A549 (cell line): ENCODE measurements around the gene CD63. TPM values are rescaled to one million over a fixed set of nuclear protein-coding genes. Genes with fewer than 3 reads are reported as not detected.

Experiments used
- ATAC-seq, 2 experiments: fragments of 200-7000 bp in 1 of 2; fragments of >200 bp in 1 of 2; cut with Nextera tagmentation in 1 of 2; cut with Tn5 transposase in 1 of 2; 3 replicates each; pipeline versions ENCODE4 v1.8.0 to v1.9.1; 2018 to 2020; ENCODE audit warnings: mild to moderate bottlenecking in 1 of 2, moderate library complexity in 1 of 2
- CTCF ChIA-PET: fragments of 300-600 bp; sonication (Branson Sonifier 250); formaldehyde crosslinking; extraction: SDS; loops from one replicate; lab custom pipeline; 2021; ENCODE audit warnings: antibody characterized with exemption, inconsistent platforms; lab: Yijun Ruan, JAX
- POLR2A ChIA-PET: fragments of 350-600 bp; formaldehyde crosslinking; extraction: SDS; loops from one replicate; lab custom pipeline; 2021; ENCODE audit warnings: antibody characterized with exemption, inconsistent platforms; lab: Yijun Ruan, JAX
- DNase-seq, 2 experiments: peaks; one replicate each; pipeline versions ENCODE4 v3.0.0 to v3.0.0-alpha.2; 2011 to 2016; ENCODE audit warnings: low read depth in 1 of 2, low spot score in 1 of 2
- FAIRE-seq: peaks from 2 replicates; lab custom pipeline; 2011; peaks lifted over from hg19 to GRCh38; lab: Jason Lieb, UNC
- H3K27ac ChIP-seq, 2 experiments: fragments of >200 bp; sonication (Bioruptor Twin); formaldehyde crosslinking; 3 replicates each; pipeline ENCODE4 v1.5.1; 2016 to 2017
- H3K4me1 ChIP-seq: fragments of >200 bp; sonication (Bioruptor Twin); formaldehyde crosslinking; 3 replicates; pipeline ENCODE4 v1.6.1; 2016
- H3K4me2 ChIP-seq: fragments of >200 bp; sonication (Bioruptor Twin); formaldehyde crosslinking; 3 replicates; pipeline ENCODE4 v1.6.1; 2016
- H3K4me3 ChIP-seq: fragments of >200 bp; sonication (Bioruptor Twin); formaldehyde crosslinking; 3 replicates; pipeline ENCODE4 v1.5.1; 2016
- H3K9me3 ChIP-seq: fragments of >200 bp; sonication (Bioruptor Twin); formaldehyde crosslinking; 3 replicates; pipeline ENCODE4 v1.6.1; 2016
- ATOH8 ChIP-seq: fragments of 250-450 bp; sonication (Bioruptor Pico); IDR thresholded peaks from 2 replicates; pipeline ENCODE4 v1.5.0; 2020; ENCODE audit warnings: low read depth, mild to moderate bottlenecking, moderate library complexity
- CBX2 ChIP-seq: fragments of 200-600 bp; sonication (generic); IDR thresholded peaks from 2 replicates; pipeline ENCODE4 v1.6.1; 2016; ENCODE audit warnings: low read depth, mild to moderate bottlenecking, borderline replicate concordance
- CHD2 ChIP-seq: fragments of 150-350 bp; IDR thresholded peaks from 2 replicates; pipeline ENCODE4 v1.6.1; 2014; ENCODE audit warnings: low read length; ENCODE audit not compliant: partially characterized antibody
- CHD4 ChIP-seq: fragments of 200-600 bp; sonication (generic); IDR thresholded peaks from 2 replicates; pipeline ENCODE4 v1.6.1; 2016; ENCODE audit warnings: antibody characterized with exemption, mild to moderate bottlenecking, borderline replicate concordance
- EP300 ChIP-seq, 2 experiments: fragments of >200 bp; sonication (Bioruptor Twin); formaldehyde crosslinking; IDR thresholded peaks; 2 replicates in 1 of 2; 3 replicates in 1 of 2; pipeline ENCODE4 v1.6.1; 2016 to 2017
- ESRRA ChIP-seq: fragments of 150-350 bp; IDR thresholded peaks from 2 replicates; pipeline ENCODE4 v1.6.1; 2014; ENCODE audit warnings: mild to moderate bottlenecking, low read length, borderline replicate concordance
- FOSB ChIP-seq: fragments of 250-450 bp; sonication (Bioruptor Pico); IDR thresholded peaks from 2 replicates; pipeline ENCODE4 v1.5.0; 2020; ENCODE audit warnings: mild to moderate bottlenecking, moderate library complexity
- FOXS1 ChIP-seq: fragments of 250-450 bp; sonication (Bioruptor Pico); IDR thresholded peaks from 2 replicates; pipeline ENCODE4 v1.5.0; 2020; ENCODE audit warnings: mild to moderate bottlenecking, moderate library complexity
- GATA3 ChIP-seq: IDR thresholded peaks from 2 replicates; pipeline ENCODE4 v1.6.1; 2012; ENCODE audit warnings: borderline replicate concordance
- HDAC2 ChIP-seq: fragments of 200-600 bp; sonication (generic); IDR thresholded peaks from 2 replicates; pipeline ENCODE4 v1.6.1; 2016
- HEYL ChIP-seq: fragments of 250-450 bp; sonication (Bioruptor Pico); IDR thresholded peaks from 2 replicates; pipeline ENCODE4 v1.8.0; 2021; ENCODE audit warnings: mild to moderate bottlenecking, moderate library complexity
- HOXA7 ChIP-seq: fragments of 250-450 bp; sonication (Bioruptor Pico); IDR thresholded peaks from 2 replicates; pipeline ENCODE4 v1.5.0; 2020; ENCODE audit warnings: mild to moderate bottlenecking, moderate library complexity
- HOXB13 ChIP-seq: fragments of 250-450 bp; sonication (Bioruptor Pico); IDR thresholded peaks from 2 replicates; pipeline ENCODE4 v1.5.0; 2020; ENCODE audit warnings: low read depth, mild to moderate bottlenecking, moderate library complexity
- HOXB5 ChIP-seq: fragments of 250-450 bp; sonication (Bioruptor Pico); IDR thresholded peaks from 2 replicates; pipeline ENCODE4 v1.5.0; 2020; ENCODE audit warnings: mild to moderate bottlenecking, moderate library complexity
- JUNB ChIP-seq: fragments of >200 bp; sonication (Bioruptor Twin); formaldehyde crosslinking; IDR thresholded peaks from 2 replicates; pipeline ENCODE4 v1.6.1; 2016
- KDM5A ChIP-seq: fragments of 200-600 bp; sonication (generic); IDR thresholded peaks from 2 replicates; pipeline ENCODE4 v1.6.1; 2016; ENCODE audit warnings: antibody characterized with exemption, mild to moderate bottlenecking
- MAFK ChIP-seq: fragments of 450-650 bp; IDR thresholded peaks from 2 replicates; pipeline ENCODE4 v1.6.1; 2014; ENCODE audit not compliant: partially characterized antibody
- NPAS2 ChIP-seq: fragments of 250-450 bp; sonication (Bioruptor Pico); IDR thresholded peaks from 2 replicates; pipeline ENCODE4 v1.8.0; 2022; ENCODE audit warnings: mild to moderate bottlenecking, moderate library complexity, borderline replicate concordance
- NR3C1 ChIP-seq: fragments of >200 bp; sonication (Bioruptor Twin); formaldehyde crosslinking; IDR thresholded peaks from 3 replicates; pipeline ENCODE4 v1.6.1; 2017
- POLR2AphosphoS2 ChIP-seq: conservative IDR thresholded peaks from 2 replicates; pipeline ENCODE4 v1.6.1; 2012; ENCODE audit warnings: low read length, improper control_type of control experiment, inconsistent platforms
- RAD21 ChIP-seq, 2 experiments: fragments of >200 bp in 1 of 2; sonication (Bioruptor Twin) in 1 of 2; formaldehyde crosslinking in 1 of 2; IDR thresholded peaks in 1 of 2; conservative IDR thresholded peaks in 1 of 2; 2 replicates in 1 of 2; 3 replicates in 1 of 2; pipeline ENCODE4 v1.6.1; 2012 to 2018; ENCODE audit warnings: inconsistent platforms in 1 of 2
- RFX5 ChIP-seq: fragments of 450-650 bp; IDR thresholded peaks from 2 replicates; pipeline ENCODE4 v1.7.1; 2014; ENCODE audit warnings: antibody characterized with exemption, mild to moderate bottlenecking, moderate library complexity
- SMC3 ChIP-seq: fragments of >200 bp; sonication (Bioruptor Twin); formaldehyde crosslinking; IDR thresholded peaks from 3 replicates; pipeline ENCODE4 v1.6.1; 2018; ENCODE audit warnings: inconsistent platforms
- TP53 ChIP-seq: fragments of 250-450 bp; sonication (Bioruptor Pico); IDR thresholded peaks from 2 replicates; pipeline ENCODE4 v1.5.0; 2021; ENCODE audit warnings: mild to moderate bottlenecking, moderate library complexity
- ZC3H11A ChIP-seq: fragments of 450-650 bp; IDR thresholded peaks from 2 replicates; pipeline ENCODE4 v1.6.1; 2014; ENCODE audit warnings: antibody characterized with exemption, mild to moderate bottlenecking
- ZSCAN20 ChIP-seq: fragments of 250-450 bp; sonication (Bioruptor Pico); IDR thresholded peaks from 2 replicates; pipeline ENCODE4 v1.8.0; 2022; ENCODE audit warnings: mild to moderate bottlenecking, moderate library complexity
- WGBS: methylation state at CpG from one replicate; pipeline ENCODE4 v1.1.6; 2017; ENCODE audit errors: missing lambda C conversion rate; 5-methylcytosine and 5-hydroxymethylcytosine counted together
- polyA plus RNA-seq, 4 experiments: library from polyadenylated mRNA; depleted of rRNA in 3 of 4; stranded (reverse); fragments of >200 nt; fragmentation: RNase III in 1 of 4; extraction: RNeasy Plus Mini Kit Qiagen cat#74134 plus additional on column Dnase treatment in 1 of 4; gene quantifications; 2 replicates in 3 of 4; 3 replicates in 1 of 4; pipeline ENCODE4 v1.2.3, GENCODE V29; 2011 to 2017
- TF ChIP-seq, protein P1 (sequence below): fragments of 150-350 bp; IDR thresholded peaks from 2 replicates; pipeline ENCODE4 v1.6.1; 2014; ENCODE audit warnings: low read depth, mild to moderate bottlenecking, low read length
- TF ChIP-seq, protein P2 (sequence below): fragments of >200 bp; sonication (Bioruptor Twin); formaldehyde crosslinking; IDR thresholded peaks from 3 replicates; pipeline ENCODE4 v1.5.1; 2016
- TF ChIP-seq, protein P3 (sequence below): IDR thresholded peaks from 2 replicates; pipeline ENCODE4 v1.6.1; 2012; ENCODE audit warnings: low read depth, borderline replicate concordance

CD63 gene
- polyA plus RNA-seq, 2 of the 4 experiments (the other 2 are of a cell fraction) = 530 to 724 TPM

- peak; percentile 52 to 81 for ATAC-seq
- ChIA-PET POLR2A (interaction anchor here (1.7 to 2.2 kb wide), 3 partner anchors 9 to 79 kb away, joined by 7 to 18 read pairs (median 10); partner anchors contain the start of genes CD63, ORMDL2 and SARNP), CTCF (interaction anchor here (0.6 to 11.7 kb wide), 68 partner anchors 10 to 752 kb away, joined by 3 to 139 read pairs (median 6); partner anchors contain the start of genes BLOC1S1, CD63, DGKA and DNAJC14)
- no peak for TF ChIP-seq JUNB
- TF ChIP-seq, protein P1, sequence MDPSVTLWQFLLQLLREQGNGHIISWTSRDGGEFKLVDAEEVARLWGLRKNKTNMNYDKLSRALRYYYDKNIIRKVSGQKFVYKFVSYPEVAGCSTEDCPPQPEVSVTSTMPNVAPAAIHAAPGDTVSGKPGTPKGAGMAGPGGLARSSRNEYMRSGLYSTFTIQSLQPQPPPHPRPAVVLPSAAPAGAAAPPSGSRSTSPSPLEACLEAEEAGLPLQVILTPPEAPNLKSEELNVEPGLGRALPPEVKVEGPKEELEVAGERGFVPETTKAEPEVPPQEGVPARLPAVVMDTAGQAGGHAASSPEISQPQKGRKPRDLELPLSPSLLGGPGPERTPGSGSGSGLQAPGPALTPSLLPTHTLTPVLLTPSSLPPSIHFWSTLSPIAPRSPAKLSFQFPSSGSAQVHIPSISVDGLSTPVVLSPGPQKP = no peak
- peak; percentile 91 to 96 for TF ChIP-seq RAD21 (conservative IDR thresholded peaks at IDR 0.05 in 1 of 2, IDR thresholded peaks at IDR 0.05 in 1 of 2)
- TF ChIP-seq GATA3 = no peak
- TF ChIP-seq CHD4 = no peak
- TF ChIP-seq, protein P2, sequence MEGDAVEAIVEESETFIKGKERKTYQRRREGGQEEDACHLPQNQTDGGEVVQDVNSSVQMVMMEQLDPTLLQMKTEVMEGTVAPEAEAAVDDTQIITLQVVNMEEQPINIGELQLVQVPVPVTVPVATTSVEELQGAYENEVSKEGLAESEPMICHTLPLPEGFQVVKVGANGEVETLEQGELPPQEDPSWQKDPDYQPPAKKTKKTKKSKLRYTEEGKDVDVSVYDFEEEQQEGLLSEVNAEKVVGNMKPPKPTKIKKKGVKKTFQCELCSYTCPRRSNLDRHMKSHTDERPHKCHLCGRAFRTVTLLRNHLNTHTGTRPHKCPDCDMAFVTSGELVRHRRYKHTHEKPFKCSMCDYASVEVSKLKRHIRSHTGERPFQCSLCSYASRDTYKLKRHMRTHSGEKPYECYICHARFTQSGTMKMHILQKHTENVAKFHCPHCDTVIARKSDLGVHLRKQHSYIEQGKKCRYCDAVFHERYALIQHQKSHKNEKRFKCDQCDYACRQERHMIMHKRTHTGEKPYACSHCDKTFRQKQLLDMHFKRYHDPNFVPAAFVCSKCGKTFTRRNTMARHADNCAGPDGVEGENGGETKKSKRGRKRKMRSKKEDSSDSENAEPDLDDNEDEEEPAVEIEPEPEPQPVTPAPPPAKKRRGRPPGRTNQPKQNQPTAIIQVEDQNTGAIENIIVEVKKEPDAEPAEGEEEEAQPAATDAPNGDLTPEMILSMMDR = peak; percentile 95
- TF ChIP-seq HOXA7 = no peak
- TF ChIP-seq HDAC2 = no peak
- peak; percentile 62 for TF ChIP-seq SMC3
- TF ChIP-seq MAFK = peak; percentile 98
- TF ChIP-seq POLR2AphosphoS2 = no peak
- TF ChIP-seq RFX5 = peak; percentile 70; the same call in 1 of the 2 replicates
- peak; percentile 67; the same call in 1 of the 2 replicates for TF ChIP-seq KDM5A
- TF ChIP-seq HOXB13 (CRISPR knock-in tag) = no peak
- TF ChIP-seq HEYL = no peak
- no peak for TF ChIP-seq CBX2
- 0 out of 2 replicates have a peak, but pooled peaks have one; percentile 1 for TF ChIP-seq ZC3H11A
- TF ChIP-seq, protein P3, sequence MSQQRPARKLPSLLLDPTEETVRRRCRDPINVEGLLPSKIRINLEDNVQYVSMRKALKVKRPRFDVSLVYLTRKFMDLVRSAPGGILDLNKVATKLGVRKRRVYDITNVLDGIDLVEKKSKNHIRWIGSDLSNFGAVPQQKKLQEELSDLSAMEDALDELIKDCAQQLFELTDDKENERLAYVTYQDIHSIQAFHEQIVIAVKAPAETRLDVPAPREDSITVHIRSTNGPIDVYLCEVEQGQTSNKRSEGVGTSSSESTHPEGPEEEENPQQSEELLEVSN = no peak
- peak overlapping the region; percentile 88 for H3K4me2 ChIP-seq
- peak; percentile 90 for FAIRE-seq
- peak overlapping the region; percentile 45 for H3K4me3 ChIP-seq
- peaks cover 11% of the 10 kb centered on the region; the same call in 2 of the 3 replicates for H3K4me1 ChIP-seq
- 12% methylated on average over 14 of the region's 14 CpGs for WGBS
- DNase-seq = peak; percentile 56 to 79
- peak overlapping the region; percentile 40 to 72; a peak in 5 of 6 replicates for H3K27ac ChIP-seq
- no peaks in the 10 kb centered on the region for H3K9me3 ChIP-seq
Measured at GRCh38 chr12:55738123-55739024, 9.6 kb upstream of the CD63 start.

- POLR2A ChIA-PET = interaction anchor here (1.7 to 2.2 kb wide), 3 partner anchors 8 to 80 kb away, joined by 7 to 18 read pairs (median 10); partner anchors contain the start of genes CD63, ORMDL2 and SARNP
- DNase-seq (no peak), ATAC-seq (peak; percentile 10 to 43; a peak in 5 of 6 replicates), FAIRE-seq (no peak)
- CTCF ChIA-PET = interaction anchor here (0.8 to 11.7 kb wide), 49 partner anchors 9 to 753 kb away, joined by 3 to 139 read pairs (median 6); partner anchors contain the start of genes BLOC1S1, CD63, DGKA and DNAJC14
- Histone ChIP-seq H3K9me3 (no peaks in the 10 kb centered on the region), H3K4me3 (no peak overlapping the region), H3K4me1 (peaks cover 10% of the 10 kb centered on the region; the same call in 2 of the 3 replicates), H3K27ac (peak overlapping the region in 1 of 2 experiments; percentile 72; a peak in 4 of 6 replicates), H3K4me2 (peak overlapping the region; percentile 88)
- 35% methylated on average over 4 of the region's 4 CpGs for WGBS
- TF ChIP-seq HEYL (no peak), TP53 (CRISPR knock-in tag) (no peak), ZSCAN20 (CRISPR knock-in tag) (no peak), RFX5 (no peak), HOXB5 (no peak), NR3C1 (no peak), JUNB (no peak), ESRRA (no peak), HDAC2 (no peak), ATOH8 (CRISPR knock-in tag) (no peak), EP300 (IDR thresholded peaks at IDR 0.05) (no peak), NPAS2 (no peak), FOSB (no peak), FOXS1 (CRISPR knock-in tag) (no peak), CHD2 (no peak), CBX2 (no peak)
- TF ChIP-seq, protein P3 = no peak
Measured at GRCh38 chr12:55737581-55738122, 8.8 kb upstream of the CD63 start.
